DOHH2 (cell line): Measurements from ENCODE around the gene TULP3.

Experiments used
- CTCF ChIP-seq: fragments of 200-600 bp; sonication (generic); IDR thresholded peaks from one replicate; pipeline ENCODE4 v1.5.1; 2014; ENCODE audit warnings: antibody characterized with exemption, mild to moderate bottlenecking, low read depth, low read length; ENCODE audit not compliant: poor library complexity, severe bottlenecking
- EZH2phosphoT487 ChIP-seq: fragments of 200-600 bp; sonication (generic); IDR thresholded peaks from 2 replicates; pipeline ENCODE4 v1.6.1; 2017; ENCODE audit warnings: borderline replicate concordance, mild to moderate bottlenecking, antibody characterized with exemption, low read length, moderate library complexity, mixed read lengths

- TF ChIP-seq CTCF (no peak), EZH2phosphoT487 (no peak)
Observed at GRCh38 chr12:2919249-2919648, 28.6 kb downstream of the TULP3 start.
